HG03521 (cell line): Measurements from ENCODE around the gene SHISA9.

ENCODE experiments used
- ATAC-seq: cut with Tn5 transposase; IDR thresholded peaks from one replicate; pipeline ENCODE4 v1.9.1; 2021; ENCODE audit warnings: mild to moderate bottlenecking, moderate library complexity; ENCODE audit not compliant: unreplicated experiment

The SHISA9 gene

GRCh38 chr16:13063457-13063856, 162.1 kb downstream of the SHISA9 start:
- ATAC-seq: no peak

GRCh38 chr16:13064821-13065220, 163.4 kb downstream of the SHISA9 start:
- ATAC-seq: no peak

DNA sequence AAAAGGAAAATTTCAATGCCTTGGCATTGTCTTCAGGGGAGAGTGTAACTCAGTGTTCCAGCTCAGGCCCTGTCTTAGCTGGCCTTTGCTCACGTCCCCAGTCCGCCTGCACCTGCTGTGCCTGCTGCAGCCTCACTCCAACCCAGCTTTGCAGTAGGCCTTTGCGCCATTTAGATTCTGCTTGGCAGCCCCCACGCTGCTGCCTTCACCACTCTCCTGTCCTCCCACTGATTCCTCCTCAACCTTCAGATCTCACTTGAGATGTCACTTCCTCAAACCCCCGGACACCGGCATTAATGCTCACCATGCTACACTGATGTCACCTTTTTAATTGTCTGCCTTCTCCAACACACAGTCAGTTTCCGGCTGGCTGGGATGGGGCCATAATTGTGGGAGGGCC, 166.2 kb downstream of the SHISA9 start:
- ATAC-seq: no peak

GRCh38 chr16:13068912-13069583, 167.7 kb downstream of the SHISA9 start:
- ATAC-seq: no peak

DNA sequence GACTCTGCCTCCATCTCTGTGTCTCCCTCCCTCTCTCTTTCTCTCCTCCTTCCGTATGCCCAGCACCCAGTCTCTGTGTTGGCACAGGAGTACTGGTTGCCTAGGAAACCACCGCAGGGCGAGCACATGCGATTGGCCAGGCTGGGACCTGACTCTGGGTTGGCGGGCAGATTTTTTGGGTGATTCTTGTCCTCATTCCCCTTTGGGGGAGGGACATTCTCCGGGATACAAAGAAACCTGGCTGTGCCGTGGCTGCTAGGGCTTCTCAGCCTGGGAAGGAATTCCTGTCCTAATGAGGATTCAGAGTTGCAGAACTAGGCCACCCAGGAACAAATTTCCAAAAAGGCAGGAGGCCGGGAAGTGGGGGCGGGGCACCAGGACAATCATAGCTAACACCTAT, 168.9 kb downstream of the SHISA9 start:
- no peak for ATAC-seq

- no peak for ATAC-seq
Measured at GRCh38 chr16:13076878-13077277, 175.5 kb downstream of the SHISA9 start.

- ATAC-seq: no peak
Measured at GRCh38 chr16:13077816-13078215, 176.4 kb downstream of the SHISA9 start.

GRCh38 chr16:13080531-13080930, 179.1 kb downstream of the SHISA9 start:
- ATAC-seq: no peak

- no peak for ATAC-seq
Measured at GRCh38 chr16:13081825-13082331, 180.5 kb downstream of the SHISA9 start.

GRCh38 chr16:13083681-13084080, 182.3 kb downstream of the SHISA9 start:
- ATAC-seq: no peak

DNA sequence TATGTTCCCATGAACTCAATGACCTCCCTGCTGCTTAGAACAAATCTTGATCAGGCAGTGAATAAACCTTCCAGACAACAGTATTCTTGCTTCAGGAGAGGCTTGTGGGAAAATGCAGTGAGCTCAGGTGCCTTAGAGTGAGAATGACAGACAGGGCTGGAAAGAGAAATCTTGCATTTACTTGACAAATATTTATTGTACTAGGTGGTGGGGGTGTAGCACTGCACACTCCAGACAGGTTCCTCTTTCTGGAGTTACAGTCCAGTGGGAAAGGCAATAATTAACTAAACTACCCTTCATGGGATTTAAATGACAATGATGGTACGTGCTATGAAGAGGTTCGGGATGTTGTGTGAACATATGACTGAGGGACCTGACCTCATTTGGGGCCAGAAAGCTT, 182.9 kb downstream of the SHISA9 start:
- ATAC-seq: no peak

DNA sequence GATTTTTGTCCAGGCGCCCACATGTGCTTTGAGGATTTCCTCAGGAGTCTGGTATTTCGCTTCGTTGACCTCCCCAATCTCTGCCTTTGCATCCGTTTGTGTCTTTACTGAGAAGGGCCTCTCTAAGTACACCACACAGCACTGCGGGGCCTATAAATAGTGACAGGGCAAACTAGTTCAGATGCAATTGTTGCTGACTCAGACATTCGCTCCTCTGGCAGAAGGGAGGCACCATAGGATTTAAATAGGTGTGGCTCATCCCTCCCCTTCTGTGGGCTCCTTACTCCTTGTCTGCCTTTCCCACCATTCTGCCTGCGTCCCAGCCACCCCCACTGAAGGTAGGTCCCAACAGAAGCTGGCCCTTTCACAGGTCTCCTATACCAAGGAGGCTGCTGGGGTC, 192.3 kb downstream of the SHISA9 start:
- ATAC-seq: no peak

- no peak for ATAC-seq
Measured at GRCh38 chr16:13095061-13095460, 193.7 kb downstream of the SHISA9 start.

DNA sequence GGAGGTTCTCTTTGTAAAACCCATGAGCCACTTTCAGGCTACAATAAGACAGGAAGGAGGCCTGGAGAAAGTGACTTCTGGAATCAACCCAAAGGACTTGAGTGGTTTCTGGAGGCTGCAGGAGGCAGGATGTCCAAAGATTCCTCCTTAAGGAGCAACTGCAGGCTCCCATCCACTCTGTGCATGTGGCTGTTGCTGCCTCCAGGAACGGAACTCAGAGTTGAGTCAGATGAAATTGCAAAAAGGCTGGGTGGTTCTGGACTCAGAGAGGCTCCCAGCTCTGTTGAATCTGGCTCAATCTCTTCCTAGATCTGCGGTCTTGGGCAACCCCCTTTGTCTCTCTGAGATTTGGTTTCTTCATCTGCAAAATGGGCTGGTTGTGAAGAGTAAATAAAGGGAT, 197.1 kb downstream of the SHISA9 start:
- ATAC-seq: no peak

GRCh38 chr16:13099822-13100221, 198.4 kb downstream of the SHISA9 start:
- no peak for ATAC-seq

DNA sequence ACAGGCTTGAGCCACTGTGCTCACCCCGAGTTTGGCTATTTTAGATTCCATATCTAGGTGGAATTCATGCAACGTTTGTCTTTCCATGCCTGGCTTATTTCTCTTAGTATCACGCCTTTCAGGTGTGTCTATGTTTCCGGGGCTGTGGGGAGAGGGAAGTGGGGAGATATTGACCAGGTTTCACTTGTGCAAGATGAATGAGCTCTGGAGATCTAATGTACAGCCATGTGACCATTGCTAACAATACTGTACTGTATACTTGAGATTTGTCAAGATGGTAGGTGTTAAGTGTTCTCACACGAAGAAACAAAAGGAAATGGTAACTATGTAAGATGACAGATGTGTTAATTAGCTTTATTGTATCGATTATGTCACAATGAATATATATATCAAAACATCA, 199.6 kb downstream of the SHISA9 start:
- no peak for ATAC-seq

DNA sequence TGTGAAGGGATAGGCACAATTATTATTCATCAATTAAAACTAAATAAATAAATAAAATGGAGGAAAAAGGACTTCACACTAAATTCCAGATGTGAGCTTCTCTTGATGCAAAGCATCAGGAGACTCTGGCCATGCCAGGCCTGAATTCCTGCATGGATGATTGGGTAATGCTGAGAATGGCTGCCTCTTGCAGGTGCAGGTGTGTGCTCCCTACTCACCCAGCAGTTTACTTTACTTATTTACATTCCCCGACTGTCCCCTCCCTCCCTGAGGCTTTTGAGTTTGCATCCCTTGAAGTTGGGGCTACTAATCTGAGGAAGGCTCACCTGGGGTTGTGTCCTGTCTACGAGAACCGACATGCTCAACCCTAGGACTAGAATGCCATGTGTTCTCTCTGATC, 200.4 kb downstream of the SHISA9 start:
- ATAC-seq: no peak

DNA sequence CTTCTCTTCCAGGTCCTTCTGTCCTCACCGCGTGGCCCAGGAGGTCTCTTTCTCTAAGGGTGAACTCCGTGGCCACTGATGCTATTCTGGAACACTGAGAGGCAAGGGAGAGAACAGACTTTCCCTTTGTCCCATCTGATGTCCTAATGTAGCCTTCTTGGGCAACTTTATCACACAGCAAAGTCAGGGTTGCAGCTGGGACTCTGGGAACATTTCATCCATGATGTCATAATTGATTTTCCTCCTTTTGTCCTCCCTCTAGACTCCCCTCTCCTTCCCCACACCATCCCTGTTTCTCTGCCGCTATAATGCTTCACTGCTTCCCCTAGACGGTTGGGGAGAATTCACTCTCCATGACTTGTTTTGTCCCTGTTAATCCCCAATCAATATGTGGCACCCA, 201.0 kb downstream of the SHISA9 start:
- no peak for ATAC-seq

GRCh38 chr16:13103831-13104530, 202.6 kb downstream of the SHISA9 start:
- ATAC-seq: no peak

DNA sequence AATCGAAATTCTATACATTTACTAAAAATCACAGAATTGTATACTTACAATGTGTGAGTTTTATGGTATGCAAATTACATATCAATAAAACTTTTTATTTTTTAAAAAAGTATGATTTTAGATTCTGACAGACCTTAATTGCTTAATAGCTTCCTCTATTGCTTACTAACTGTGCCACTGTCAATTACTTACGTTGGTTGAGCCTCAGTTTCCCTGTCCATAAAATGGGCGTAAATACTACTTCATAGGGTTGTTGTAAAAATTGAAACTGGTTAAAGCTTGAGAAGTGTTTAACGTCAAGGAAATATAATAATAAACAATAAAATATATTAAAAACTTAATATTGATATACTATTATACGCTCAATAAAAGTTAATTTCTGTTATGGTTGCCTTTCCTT, 203.4 kb downstream of the SHISA9 start:
- ATAC-seq: no peak

DNA sequence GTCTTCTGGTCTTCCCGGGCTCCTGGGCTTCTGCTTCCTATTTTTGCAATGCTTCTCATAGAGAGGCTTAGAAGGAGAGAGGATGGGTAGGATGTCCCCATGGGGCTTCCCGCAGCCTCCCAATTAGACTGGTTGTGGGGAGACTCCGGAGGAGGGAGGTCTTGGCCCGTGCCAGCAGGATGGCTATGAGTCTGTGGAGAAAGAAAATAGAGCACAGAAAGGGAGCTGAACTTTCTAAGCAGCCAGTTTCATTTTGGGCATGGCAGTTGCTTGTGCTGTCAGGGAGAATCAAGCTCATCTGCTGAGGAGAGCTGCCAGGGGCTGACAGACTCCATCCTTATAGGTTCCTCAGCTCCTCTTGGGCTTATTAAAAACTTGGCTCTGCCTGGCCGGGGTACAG, 204.0 kb downstream of the SHISA9 start:
- no peak for ATAC-seq

DNA sequence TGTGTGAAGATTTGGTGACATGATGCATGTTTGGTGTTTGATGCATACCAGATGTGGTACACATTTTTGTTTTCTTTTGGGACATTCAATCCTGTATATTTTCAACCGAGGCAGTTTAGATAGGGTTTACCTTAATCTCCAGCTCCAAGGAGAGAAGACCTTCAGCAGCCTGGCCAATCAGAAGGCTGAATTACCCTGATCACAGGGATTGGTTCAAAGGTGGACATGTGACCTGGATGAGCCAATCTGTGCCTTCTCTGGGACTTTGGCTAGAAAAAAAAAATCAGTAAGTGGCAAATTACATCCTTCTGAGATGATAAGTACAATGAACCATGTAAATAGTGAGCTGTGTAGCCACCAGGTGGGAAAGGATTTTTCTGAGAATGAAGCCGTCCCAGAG, 205.1 kb downstream of the SHISA9 start:
- no peak for ATAC-seq

DNA sequence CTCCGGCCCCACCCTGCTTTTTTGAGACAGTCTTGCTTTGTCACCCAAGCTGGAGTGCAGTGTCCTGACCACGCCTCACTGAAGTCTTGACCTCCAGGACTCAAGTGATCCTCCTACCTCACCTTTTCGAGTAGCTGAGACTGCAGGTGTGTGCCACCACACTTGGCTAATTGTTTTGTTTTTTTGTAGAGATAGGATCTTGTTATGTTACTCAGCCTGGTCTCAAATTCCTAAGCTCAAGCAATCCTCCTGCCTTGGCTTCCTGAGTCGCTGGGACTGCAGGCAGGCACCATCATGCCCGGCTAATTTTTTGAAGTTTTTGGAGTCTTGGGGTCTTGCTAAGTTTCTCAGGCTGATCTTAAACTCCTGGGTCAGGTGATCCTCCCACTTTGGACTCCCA, 206.7 kb downstream of the SHISA9 start:
- no peak for ATAC-seq
